Naive thymus-derived CD8-positive, alpha-beta T cell (primary cell): ENCODE data around the gene SLCO4C1. TPM values are rescaled to one million over a fixed set of nuclear protein-coding genes. Genes with fewer than 3 reads are reported as not detected.

Experiments used
- ATAC-seq, 2 donors: fragments of 150-1000 bp; cut with Tn5 transposase in 1 of 2; sonication (Bioruptor Pico), chemical (Tn5 transposase) in 1 of 2; 1 replicate in 1 of 2; 2 replicates in 1 of 2; pipeline ENCODE4 v1.10.0; 2021; ENCODE audit warnings: mild to moderate bottlenecking in 2 of 2, moderate library complexity in 2 of 2
- POLR2A ChIA-PET: fragments of 350-600 bp; sonication (Branson Sonifier 250); formaldehyde crosslinking; loops from one replicate; lab custom pipeline; 2021; ENCODE audit warnings: antibody characterized with exemption; lab: Charles Lee
- DNase-seq, 10 donors: peaks; one replicate each; pipeline versions ENCODE4 v3.0.0 to v3.0.0-alpha.2; 2020 to 2022
- H3K27ac Mint-ChIP-seq, 10 donors: one replicate each; pipeline ENCODE4 v1.8.0; 2020 to 2022; ENCODE audit warnings: mild to moderate bottlenecking in 10 of 10, mixed read lengths in 10 of 10, moderate library complexity in 4 of 10, inconsistent platforms in 1 of 10
- H3K27me3 Mint-ChIP-seq, 5 donors: one replicate each; pipeline ENCODE4 v1.8.0; 2021 to 2022; ENCODE audit warnings: mixed read lengths in 5 of 5
- H3K36me3 Mint-ChIP-seq, 3 donors: one replicate each; pipeline ENCODE4 v1.8.0; 2020 to 2022; ENCODE audit warnings: mixed read lengths in 3 of 3, mild to moderate bottlenecking in 2 of 3, inconsistent platforms in 1 of 3
- H3K4me1 Mint-ChIP-seq, 4 donors: one replicate each; pipeline ENCODE4 v1.8.0; 2021 to 2022; ENCODE audit warnings: mixed read lengths in 4 of 4
- H3K4me3 Mint-ChIP-seq, 10 donors: one replicate each; pipeline ENCODE4 v1.8.0; 2020 to 2022; ENCODE audit warnings: mild to moderate bottlenecking in 10 of 10, mixed read lengths in 10 of 10, moderate library complexity in 6 of 10, inconsistent platforms in 1 of 10
- H3K9me3 Mint-ChIP-seq, 9 donors: one replicate each; pipeline ENCODE4 v1.8.0; 2020 to 2022; ENCODE audit warnings: mixed read lengths in 9 of 9, mild to moderate bottlenecking in 3 of 9, inconsistent platforms in 1 of 9, moderate library complexity in 1 of 9
- polyA plus RNA-seq, 3 donors: library from polyadenylated mRNA; unstranded; fragments of 300-500 nt; fragmentation: Illumina TruSeq; gene quantifications; one replicate each; pipeline ENCODE4 v1.2.3, GENCODE V29; 2021
- total RNA-seq, 8 experiments: library from RNA in 2 of 8; stranded (reverse) in 2 of 8; gene quantifications; one replicate each; pipeline ENCODE4 v1.2.3 and lab custom pipeline; 2021 to 2026

Gene SLCO4C1
- total and polyA plus RNA-seq, 5 experiments from 2014 or later = 0.05 to 1.5 (median 0.12) TPM; not detected in 1

DNA sequence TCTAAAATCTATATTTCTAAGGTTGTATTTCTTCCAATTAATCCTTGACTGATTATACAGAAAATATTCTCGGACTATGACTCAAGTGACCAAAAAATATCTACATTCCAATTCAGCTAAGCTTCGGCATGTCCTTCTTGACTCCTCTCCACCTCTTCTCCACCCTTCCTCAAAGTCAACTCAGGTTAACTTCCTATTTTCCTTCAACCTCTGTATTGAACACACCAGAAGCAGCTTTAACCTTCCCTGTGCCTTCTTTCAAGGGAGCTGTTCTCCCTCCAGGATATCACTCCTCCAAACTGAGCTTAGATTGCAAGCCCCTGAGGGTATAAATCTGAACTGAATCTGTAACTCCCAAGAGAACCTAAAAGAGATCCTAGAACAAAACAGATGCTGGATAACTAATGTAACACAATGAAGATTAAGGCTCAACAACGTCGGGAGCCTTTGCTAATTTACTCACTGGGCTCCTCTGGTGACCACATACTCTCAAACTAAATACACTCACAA is 1.1 kb downstream of the SLCO4C1 start:
- peaks cover 9 to 32% (median 19%) of the 10 kb centered on the region in 4 donors for H3K4me1 Mint-ChIP-seq
- H3K27ac Mint-ChIP-seq = peak overlapping the region in 2 of 10 donors; percentile 3 to 12
- ATAC-seq = no peak
- H3K27me3 Mint-ChIP-seq = peaks cover 0 to 13% (median 5%) of the 10 kb centered on the region in 5 donors
- DNase-seq = no peak
- H3K4me3 Mint-ChIP-seq = peak overlapping the region; percentile 77 to 94 (median 86)
- POLR2A ChIA-PET = no interaction called here
- no peaks in the 10 kb centered on the region for H3K9me3 Mint-ChIP-seq
- no peaks in the 10 kb centered on the region for H3K36me3 Mint-ChIP-seq

DNA sequence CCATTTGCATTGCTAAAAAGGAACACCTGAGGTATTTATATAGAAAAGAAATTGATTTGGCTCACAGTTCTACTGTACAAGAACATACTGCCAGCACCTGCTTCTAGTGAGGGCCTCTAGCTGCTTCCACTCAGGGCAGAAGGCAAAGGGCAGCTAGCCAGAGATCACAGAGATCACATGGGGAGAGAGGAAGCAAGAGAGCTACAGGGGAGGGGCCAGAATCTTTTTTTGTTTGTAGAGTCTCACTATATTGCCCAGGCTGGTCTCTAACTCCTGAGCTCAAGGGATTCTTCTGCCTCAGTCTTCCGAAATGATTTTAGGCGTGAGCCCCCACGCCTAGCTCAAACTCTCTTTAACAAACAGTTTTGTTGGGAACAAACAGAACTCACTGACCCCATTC is 6.1 kb downstream of the SLCO4C1 start:
- Mint-ChIP-seq H3K4me3 (no peak overlapping the region), H3K27ac (no peak overlapping the region), H3K36me3 (no peaks in the 10 kb centered on the region), H3K27me3 (peaks cover 0 to 7% (median 4%) of the 10 kb centered on the region in 5 donors), H3K9me3 (no peaks in the 10 kb centered on the region), H3K4me1 (peaks cover 2 to 16% (median 3%) of the 10 kb centered on the region in 4 donors)
- DNase-seq (no peak), ATAC-seq (no peak)
- POLR2A ChIA-PET = no interaction called here

DNA sequence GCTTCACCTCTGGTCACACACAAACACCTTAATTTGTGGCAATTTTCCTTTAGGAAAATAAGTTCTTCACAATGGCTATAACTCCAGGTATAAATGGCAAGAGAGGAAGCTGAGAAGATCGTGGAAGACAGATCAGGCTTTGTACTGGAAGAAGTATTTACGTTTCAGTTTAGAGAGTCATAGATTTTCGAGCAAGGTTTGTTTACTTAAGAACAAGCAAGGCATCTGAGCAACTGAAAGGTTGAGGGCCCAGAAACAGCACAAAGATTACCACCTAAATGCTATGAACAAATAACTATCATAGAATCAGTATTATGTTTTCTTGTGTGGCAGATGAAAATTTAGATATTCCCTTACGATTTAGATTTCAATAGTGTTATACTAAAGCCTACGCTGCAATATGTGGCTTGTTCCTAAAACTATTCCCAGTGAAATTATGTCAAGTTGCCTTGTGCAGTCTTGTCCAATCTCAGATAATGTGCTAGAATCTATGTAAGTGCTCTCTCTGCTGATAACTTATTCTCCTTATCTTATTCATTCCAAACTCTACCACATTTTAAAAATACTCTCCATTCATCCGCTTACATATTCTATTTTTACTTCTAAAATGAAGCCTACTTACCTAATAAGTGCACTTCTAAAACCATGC is 6.7 kb downstream of the SLCO4C1 start:
- DNase-seq (no peak), ATAC-seq (no peak)
- H3K9me3 Mint-ChIP-seq = no peaks in the 10 kb centered on the region
- H3K36me3 Mint-ChIP-seq = no peaks in the 10 kb centered on the region
- no peak overlapping the region for H3K27ac Mint-ChIP-seq
- H3K4me1 Mint-ChIP-seq = peaks cover 0 to 15% (median 0%) of the 10 kb centered on the region in 4 donors
- H3K27me3 Mint-ChIP-seq = peaks cover 0 to 3% (median under 1%) of the 10 kb centered on the region in 5 donors
- POLR2A ChIA-PET = no interaction called here
- H3K4me3 Mint-ChIP-seq = no peak overlapping the region

DNA sequence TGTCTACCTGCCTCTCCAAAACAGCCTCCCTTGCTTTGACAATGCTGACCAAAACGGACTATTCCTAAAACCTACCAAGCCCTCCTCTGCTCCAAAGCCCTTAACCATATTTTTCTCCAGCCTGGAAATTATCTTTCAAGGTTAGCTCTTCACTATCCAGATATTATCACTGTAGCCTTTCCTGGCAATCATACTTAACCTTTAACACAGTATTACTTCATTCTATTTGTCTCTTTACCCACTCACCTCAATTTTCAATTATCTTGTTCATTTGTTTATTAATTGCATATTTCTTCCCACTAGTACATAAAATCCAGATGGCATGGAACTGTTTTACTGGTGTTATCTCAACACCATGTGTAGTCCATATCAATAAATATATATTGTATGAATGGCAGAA is 7.5 kb downstream of the SLCO4C1 start:
- ATAC-seq (no peak), DNase-seq (no peak)
- peaks cover 0 to 22% (median 0%) of the 10 kb centered on the region in 4 donors for H3K4me1 Mint-ChIP-seq
- H3K9me3 Mint-ChIP-seq = no peaks in the 10 kb centered on the region
- no peaks in the 10 kb centered on the region for H3K36me3 Mint-ChIP-seq
- H3K27ac Mint-ChIP-seq = peak overlapping the region in 1 of 10 donors; percentile 4
- POLR2A ChIA-PET = no interaction called here
- no peak overlapping the region for H3K4me3 Mint-ChIP-seq
- peaks cover 0 to 3% (median 0%) of the 10 kb centered on the region in 5 donors for H3K27me3 Mint-ChIP-seq

DNA sequence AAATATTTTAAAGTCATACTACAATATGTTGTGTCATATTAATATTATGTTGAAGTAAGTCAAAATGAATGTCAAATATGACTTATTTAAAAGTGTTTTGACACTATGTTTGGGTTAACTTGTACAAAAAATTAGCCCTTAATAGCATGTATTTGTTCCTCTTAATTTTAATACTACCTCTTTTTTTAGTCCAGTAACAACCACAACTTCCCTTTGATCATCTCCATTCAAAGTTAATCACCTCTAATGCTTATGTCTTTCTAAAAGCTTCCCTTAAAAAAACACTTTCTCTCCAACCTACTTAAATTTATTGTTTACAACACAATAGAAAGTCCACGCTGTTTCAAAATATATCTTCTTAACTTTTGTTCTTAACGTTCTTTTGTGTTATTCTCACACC is 9.6 kb downstream of the SLCO4C1 start:
- Mint-ChIP-seq H3K27ac (no peak overlapping the region), H3K36me3 (no peaks in the 10 kb centered on the region)
- POLR2A ChIA-PET = no interaction called here

DNA sequence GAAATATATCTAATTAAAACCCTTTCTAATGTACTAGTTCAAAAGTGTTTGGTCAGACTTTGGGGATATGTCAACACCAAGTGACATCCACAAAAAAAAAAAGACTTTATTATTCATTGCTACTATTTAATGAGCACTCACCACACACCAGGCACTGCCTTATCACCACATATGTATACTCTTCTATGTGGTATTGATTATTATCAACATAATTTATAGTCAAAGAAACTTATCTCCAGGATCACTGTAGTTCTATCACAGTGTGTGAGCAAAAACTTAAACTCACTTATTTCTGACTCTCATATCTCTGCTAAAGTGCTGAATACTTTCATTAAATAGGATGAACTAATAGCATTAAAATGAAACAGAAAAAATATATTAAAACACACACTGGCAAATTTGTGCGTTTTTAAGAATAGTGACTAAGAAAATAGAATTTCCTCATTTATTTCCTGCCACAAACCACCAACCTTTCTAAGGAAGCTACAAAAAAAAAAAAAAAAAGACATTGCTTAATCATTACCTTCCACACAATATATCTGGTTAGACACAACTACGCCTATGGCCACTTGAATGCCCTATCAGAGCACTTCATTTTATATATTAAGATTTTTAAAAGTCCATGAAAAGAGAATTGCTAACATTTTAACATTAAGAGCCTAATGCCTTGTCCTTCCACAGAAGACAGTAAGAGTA is 12.8 kb downstream of the SLCO4C1 start:
- Mint-ChIP-seq H3K4me3 (no peak overlapping the region), H3K36me3 (no peaks in the 10 kb centered on the region), H3K27me3 (no peaks in the 10 kb centered on the region), H3K27ac (no peak overlapping the region), H3K9me3 (no peaks in the 10 kb centered on the region), H3K4me1 (peaks cover 0 to 36% (median 0%) of the 10 kb centered on the region in 4 donors)
- POLR2A ChIA-PET = no interaction called here
- ATAC-seq = no peak
- DNase-seq = no peak

More for the DNA sequence above, 9.6 kb downstream of the SLCO4C1 start:
- no peak overlapping the region for H3K4me3 Mint-ChIP-seq
- H3K9me3 Mint-ChIP-seq = no peaks in the 10 kb centered on the region
- DNase-seq (no peak), ATAC-seq (no peak)
- peaks cover 0 to 30% (median 0%) of the 10 kb centered on the region in 4 donors for H3K4me1 Mint-ChIP-seq
- peaks cover 0 to 3% (median 0%) of the 10 kb centered on the region in 5 donors for H3K27me3 Mint-ChIP-seq

DNA sequence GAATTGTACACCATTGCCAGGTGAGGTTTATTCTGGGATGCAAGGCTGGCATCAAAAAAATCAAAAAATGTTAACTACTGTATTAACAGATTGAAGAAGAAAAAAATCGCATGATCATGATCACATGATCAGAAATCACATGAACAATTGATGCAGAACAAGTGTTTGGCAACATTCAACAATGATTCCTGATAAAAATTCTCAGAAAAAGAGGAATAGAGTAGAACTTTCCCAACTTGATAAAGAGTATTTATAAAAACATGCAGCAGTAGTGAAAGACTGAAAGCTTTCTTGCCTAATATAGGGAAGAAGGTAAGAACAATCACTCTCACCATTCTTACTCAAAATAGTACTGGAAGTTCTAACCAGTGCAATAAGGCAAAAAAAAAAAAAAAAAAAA is 16.4 kb downstream of the SLCO4C1 start:
- Mint-ChIP-seq H3K27ac (no peak overlapping the region), H3K4me1 (peaks cover 0 to 37% (median 0%) of the 10 kb centered on the region in 4 donors), H3K27me3 (peaks cover 0 to 6% (median 0%) of the 10 kb centered on the region in 5 donors), H3K4me3 (no peak overlapping the region), H3K9me3 (no peaks in the 10 kb centered on the region), H3K36me3 (no peaks in the 10 kb centered on the region)
- POLR2A ChIA-PET = no interaction called here
- DNase-seq (no peak), ATAC-seq (no peak)

DNA sequence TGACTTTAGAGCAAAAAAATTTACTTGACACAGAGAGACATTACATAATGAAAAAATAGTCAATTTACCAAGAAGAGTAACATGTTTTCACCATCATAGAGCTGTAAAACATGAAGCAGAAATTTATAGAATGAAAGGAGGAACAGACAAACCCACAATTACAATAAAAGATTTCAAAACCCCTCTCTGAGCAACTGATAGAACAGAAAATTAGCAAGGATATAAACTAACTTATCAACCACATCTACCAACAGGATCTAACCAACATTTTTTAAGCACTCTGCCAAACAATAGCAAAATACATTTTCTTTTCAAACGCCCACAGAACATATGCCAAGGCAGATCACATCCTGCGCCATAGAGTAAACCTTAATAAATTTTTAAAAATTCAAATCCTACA is 17.9 kb downstream of the SLCO4C1 start:
- DNase-seq = no peak
- no peak overlapping the region for H3K4me3 Mint-ChIP-seq
- no peaks in the 10 kb centered on the region for H3K36me3 Mint-ChIP-seq
- H3K4me1 Mint-ChIP-seq = peaks cover 0 to 22% (median 0%) of the 10 kb centered on the region in 4 donors
- no peaks in the 10 kb centered on the region for H3K9me3 Mint-ChIP-seq
- H3K27me3 Mint-ChIP-seq = peaks cover 0 to 10% (median 1%) of the 10 kb centered on the region in 5 donors
- no peak overlapping the region for H3K27ac Mint-ChIP-seq
- ATAC-seq = no peak
- POLR2A ChIA-PET = no interaction called here

DNA sequence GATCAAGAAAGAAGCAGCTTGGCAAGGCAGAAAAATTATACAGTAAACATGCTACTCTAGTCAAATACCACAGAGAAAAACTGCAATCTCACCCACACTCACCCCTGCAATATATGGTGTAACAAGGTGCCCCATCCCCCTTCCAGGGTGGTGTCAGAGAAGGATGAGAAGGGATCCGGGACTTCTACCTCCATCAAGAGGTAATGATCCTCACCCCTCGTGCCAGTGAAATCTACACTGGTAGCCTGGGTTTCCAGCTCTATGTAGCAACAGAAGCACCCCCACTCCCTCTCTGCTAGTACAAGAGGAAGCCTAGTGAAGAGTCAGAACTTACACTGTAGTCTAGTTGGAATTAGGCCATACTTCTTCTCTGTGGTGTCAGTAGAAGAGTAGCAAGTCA is 18.9 kb downstream of the SLCO4C1 start:
- Mint-ChIP-seq H3K9me3 (no peaks in the 10 kb centered on the region), H3K27me3 (peaks cover 0 to 12% (median 1%) of the 10 kb centered on the region in 5 donors), H3K27ac (no peak overlapping the region), H3K36me3 (no peaks in the 10 kb centered on the region), H3K4me3 (no peak overlapping the region), H3K4me1 (peaks cover 0 to 15% (median 0%) of the 10 kb centered on the region in 4 donors)
- POLR2A ChIA-PET = no interaction called here
- DNase-seq (no peak), ATAC-seq (no peak)

DNA sequence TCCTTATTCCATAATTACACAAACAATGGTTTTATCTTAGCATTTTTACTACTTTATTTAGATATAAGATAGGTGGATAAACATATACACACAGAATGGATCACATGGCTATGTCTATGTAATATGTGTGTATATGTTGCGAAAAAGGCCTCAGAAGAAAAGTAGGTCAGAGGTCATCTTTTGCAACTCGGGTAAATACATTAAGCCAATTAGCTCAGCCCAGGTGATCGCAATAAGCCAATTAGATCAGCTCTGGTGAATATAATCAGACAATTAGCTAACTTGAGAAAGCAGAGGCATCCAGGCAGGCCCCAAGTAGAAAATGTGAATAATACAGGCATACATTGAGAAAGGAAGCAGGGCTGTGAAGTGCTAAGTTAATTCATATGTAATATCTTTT is 24.3 kb downstream of the SLCO4C1 start:
- H3K4me3 Mint-ChIP-seq = no peak overlapping the region
- H3K9me3 Mint-ChIP-seq = peaks cover 6 to 31% (median 21%) of the 10 kb centered on the region in 9 donors
- no peak for ATAC-seq
- H3K27me3 Mint-ChIP-seq = peaks cover 0 to 12% (median 3%) of the 10 kb centered on the region in 5 donors
- DNase-seq = no peak
- no peak overlapping the region for H3K27ac Mint-ChIP-seq
- POLR2A ChIA-PET = no interaction called here
- H3K4me1 Mint-ChIP-seq = peaks cover 0 to 2% (median 0%) of the 10 kb centered on the region in 4 donors
- peaks cover 0 to 29% (median 12%) of the 10 kb centered on the region in 3 donors for H3K36me3 Mint-ChIP-seq

DNA sequence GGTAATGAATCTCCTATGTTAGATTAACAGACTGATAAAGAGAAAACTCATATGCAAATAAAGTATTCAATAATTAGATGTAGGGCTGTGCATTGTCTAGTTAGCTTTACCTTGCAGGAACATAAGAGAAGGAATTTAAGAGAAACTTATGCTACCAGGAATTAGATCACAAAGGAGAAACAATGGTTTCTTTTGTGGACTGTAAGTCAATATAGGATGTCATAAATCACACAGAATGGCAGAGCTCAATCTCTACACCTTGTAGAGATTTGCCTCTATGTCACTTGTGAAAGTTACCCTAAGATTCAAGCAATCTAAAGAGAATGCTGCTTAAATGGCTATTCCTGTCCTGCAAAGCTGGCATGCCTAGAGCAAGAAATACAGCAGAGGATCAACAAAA is 26.0 kb downstream of the SLCO4C1 start:
- H3K27me3 Mint-ChIP-seq = peaks cover 0 to 9% (median 3%) of the 10 kb centered on the region in 5 donors
- DNase-seq (no peak), ATAC-seq (no peak)
- peaks cover 0 to 29% (median 12%) of the 10 kb centered on the region in 3 donors for H3K36me3 Mint-ChIP-seq
- H3K4me1 Mint-ChIP-seq = no peaks in the 10 kb centered on the region
- POLR2A ChIA-PET = no interaction called here
- H3K9me3 Mint-ChIP-seq = peaks cover 6 to 31% (median 22%) of the 10 kb centered on the region in 9 donors
- no peak overlapping the region for H3K4me3 Mint-ChIP-seq
- no peak overlapping the region for H3K27ac Mint-ChIP-seq

DNA sequence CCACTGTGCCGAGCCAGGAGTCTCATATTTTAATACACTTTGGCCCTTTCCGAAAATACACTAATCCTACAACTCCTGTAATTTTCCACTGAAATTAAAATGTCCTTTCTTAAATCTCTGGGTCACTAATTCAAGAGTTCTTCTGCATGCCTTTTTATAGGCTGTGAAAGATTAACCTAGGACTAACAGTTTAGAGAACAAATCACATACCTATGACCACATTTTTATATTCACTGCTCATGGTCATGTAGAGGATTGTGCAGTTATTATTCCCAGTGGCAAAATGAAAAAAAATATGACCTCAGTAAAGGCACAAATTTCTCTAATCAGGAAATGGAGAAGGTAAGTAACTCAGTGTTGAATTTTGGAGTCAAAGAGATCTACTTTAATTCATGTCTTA is 33.4 kb downstream of the SLCO4C1 start:
- H3K36me3 Mint-ChIP-seq = no peaks in the 10 kb centered on the region
- no peak overlapping the region for H3K4me3 Mint-ChIP-seq
- no peak overlapping the region for H3K27ac Mint-ChIP-seq
- H3K4me1 Mint-ChIP-seq = no peaks in the 10 kb centered on the region
- POLR2A ChIA-PET = no interaction called here
- DNase-seq = no peak
- peaks cover 0 to 6% (median 0%) of the 10 kb centered on the region in 9 donors for H3K9me3 Mint-ChIP-seq
- H3K27me3 Mint-ChIP-seq = no peaks in the 10 kb centered on the region
- no peak for ATAC-seq

DNA sequence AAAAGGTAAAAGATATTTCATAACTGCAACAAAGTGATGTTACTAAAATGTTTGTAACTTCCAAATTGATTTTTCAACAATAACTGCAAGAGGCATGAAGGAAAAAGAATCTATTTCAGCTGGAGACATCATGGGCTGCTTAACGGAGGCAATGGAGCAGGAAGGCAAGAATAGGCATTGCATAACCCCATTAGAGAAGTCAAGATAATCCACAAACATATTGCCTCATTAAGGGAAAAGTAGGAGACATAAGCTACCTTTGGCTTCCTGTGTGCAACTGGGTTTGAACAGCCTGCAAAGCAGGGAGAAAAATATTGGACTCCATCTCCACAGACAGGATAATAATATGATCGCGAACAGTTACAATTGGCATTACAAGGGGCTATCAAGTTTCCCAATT is 46.7 kb downstream of the SLCO4C1 start:
- peaks cover 0 to 5% (median 0%) of the 10 kb centered on the region in 5 donors for H3K27me3 Mint-ChIP-seq
- no peak overlapping the region for H3K27ac Mint-ChIP-seq
- peaks cover 0 to 1% (median 0%) of the 10 kb centered on the region in 4 donors for H3K4me1 Mint-ChIP-seq
- no peaks in the 10 kb centered on the region for H3K36me3 Mint-ChIP-seq
- POLR2A ChIA-PET = no interaction called here
- H3K4me3 Mint-ChIP-seq = no peak overlapping the region
- H3K9me3 Mint-ChIP-seq = peaks cover 0 to 1% (median 0%) of the 10 kb centered on the region in 9 donors
- DNase-seq (no peak), ATAC-seq (no peak)
